C4-2B (cell line): ENCODE results near the gene EFR3B.

ENCODE experiments used
- ZFX ChIP-seq: fragments of 450-650 bp; IDR thresholded peaks from 2 replicates; pipeline ENCODE4 v1.6.1; 2017
- TF ChIP-seq, protein P1 (sequence below): fragments of 450-650 bp; conservative IDR thresholded peaks from 2 replicates; pipeline ENCODE4 v1.5.1; 2017; ENCODE audit warnings: mild to moderate bottlenecking

- TF ChIP-seq, protein P1, sequence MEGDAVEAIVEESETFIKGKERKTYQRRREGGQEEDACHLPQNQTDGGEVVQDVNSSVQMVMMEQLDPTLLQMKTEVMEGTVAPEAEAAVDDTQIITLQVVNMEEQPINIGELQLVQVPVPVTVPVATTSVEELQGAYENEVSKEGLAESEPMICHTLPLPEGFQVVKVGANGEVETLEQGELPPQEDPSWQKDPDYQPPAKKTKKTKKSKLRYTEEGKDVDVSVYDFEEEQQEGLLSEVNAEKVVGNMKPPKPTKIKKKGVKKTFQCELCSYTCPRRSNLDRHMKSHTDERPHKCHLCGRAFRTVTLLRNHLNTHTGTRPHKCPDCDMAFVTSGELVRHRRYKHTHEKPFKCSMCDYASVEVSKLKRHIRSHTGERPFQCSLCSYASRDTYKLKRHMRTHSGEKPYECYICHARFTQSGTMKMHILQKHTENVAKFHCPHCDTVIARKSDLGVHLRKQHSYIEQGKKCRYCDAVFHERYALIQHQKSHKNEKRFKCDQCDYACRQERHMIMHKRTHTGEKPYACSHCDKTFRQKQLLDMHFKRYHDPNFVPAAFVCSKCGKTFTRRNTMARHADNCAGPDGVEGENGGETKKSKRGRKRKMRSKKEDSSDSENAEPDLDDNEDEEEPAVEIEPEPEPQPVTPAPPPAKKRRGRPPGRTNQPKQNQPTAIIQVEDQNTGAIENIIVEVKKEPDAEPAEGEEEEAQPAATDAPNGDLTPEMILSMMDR = no peak
- no peak for TF ChIP-seq ZFX
Observed at GRCh38 chr2:25129901-25130520, 88.1 kb downstream of the EFR3B start.
